LNCaP clone FGC (cell line): Measurements from ENCODE around the gene SHROOM3.

Experiments
- DNase-seq: peaks from one replicate; pipeline ENCODE4 v3.0.0-alpha.2; 2011; ENCODE audit warnings: low read depth
- H3K4me3 ChIP-seq: 2 replicates; pipeline ENCODE4 v1.5.1; 2011; ENCODE audit warnings: mild to moderate bottlenecking, low read depth, low read length, control low read depth
- TF ChIP-seq, protein P1 (sequence below): IDR thresholded peaks from 2 replicates; pipeline ENCODE4 v1.5.1; 2012; ENCODE audit warnings: mild to moderate bottlenecking; ENCODE audit not compliant: control insufficient read depth, insufficient read depth; ENCODE audit errors: extremely low read depth

The SHROOM3 gene

DNA sequence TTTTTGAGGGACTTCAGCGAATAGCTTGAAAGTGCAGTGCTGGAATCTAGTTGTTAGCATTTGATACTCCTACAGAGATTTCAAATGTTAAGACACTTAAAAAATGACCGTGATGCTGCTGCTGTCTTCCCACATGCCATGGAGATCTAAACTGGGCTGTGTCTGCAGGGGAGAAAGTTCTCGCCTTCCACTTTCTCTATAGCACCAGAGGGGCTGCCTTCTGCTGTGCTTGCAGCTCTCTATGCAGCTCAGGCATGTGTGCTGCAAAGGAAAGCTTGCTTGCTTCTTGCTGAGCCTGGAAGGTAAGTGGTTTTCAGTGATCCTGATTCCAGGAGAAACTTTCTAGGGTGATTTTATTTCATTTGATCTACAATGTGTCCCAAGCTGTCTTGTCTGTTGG, 325.2 kb downstream of the SHROOM3 start:
- no peak overlapping the region for H3K4me3 ChIP-seq
- DNase-seq = no peak
- TF ChIP-seq, protein P1, sequence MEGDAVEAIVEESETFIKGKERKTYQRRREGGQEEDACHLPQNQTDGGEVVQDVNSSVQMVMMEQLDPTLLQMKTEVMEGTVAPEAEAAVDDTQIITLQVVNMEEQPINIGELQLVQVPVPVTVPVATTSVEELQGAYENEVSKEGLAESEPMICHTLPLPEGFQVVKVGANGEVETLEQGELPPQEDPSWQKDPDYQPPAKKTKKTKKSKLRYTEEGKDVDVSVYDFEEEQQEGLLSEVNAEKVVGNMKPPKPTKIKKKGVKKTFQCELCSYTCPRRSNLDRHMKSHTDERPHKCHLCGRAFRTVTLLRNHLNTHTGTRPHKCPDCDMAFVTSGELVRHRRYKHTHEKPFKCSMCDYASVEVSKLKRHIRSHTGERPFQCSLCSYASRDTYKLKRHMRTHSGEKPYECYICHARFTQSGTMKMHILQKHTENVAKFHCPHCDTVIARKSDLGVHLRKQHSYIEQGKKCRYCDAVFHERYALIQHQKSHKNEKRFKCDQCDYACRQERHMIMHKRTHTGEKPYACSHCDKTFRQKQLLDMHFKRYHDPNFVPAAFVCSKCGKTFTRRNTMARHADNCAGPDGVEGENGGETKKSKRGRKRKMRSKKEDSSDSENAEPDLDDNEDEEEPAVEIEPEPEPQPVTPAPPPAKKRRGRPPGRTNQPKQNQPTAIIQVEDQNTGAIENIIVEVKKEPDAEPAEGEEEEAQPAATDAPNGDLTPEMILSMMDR = no peak

- DNase-seq = no peak
- TF ChIP-seq, protein P1 = no peak
- H3K4me3 ChIP-seq = no peak overlapping the region
Measured at GRCh38 chr4:76762137-76763130, 327.4 kb downstream of the SHROOM3 start.

DNA sequence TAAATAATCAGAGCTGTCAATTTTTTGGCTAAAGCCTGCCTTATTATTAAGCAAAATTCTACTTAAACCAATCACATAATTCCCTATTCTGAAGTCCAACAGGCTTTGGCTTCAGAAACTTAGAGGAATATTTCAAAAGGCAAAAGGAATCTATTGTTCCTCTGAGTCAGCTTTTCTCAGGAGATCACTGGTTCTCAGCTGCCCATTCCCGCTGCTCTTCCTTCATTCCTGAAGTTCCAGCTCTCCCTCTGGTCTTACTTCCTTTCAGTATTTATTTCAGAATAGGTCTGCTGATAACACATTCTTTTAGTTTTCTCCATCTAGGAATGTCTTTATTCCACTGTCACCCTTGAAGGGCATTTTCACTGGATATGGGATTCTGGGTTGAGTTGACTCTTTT, 329.2 kb downstream of the SHROOM3 start:
- H3K4me3 ChIP-seq = no peak overlapping the region
- TF ChIP-seq, protein P1 = no peak
- DNase-seq = no peak

GRCh38 chr4:76765473-76766183, 330.6 kb downstream of the SHROOM3 start:
- no peak for DNase-seq
- H3K4me3 ChIP-seq = no peak overlapping the region
- TF ChIP-seq, protein P1 = no peak

DNA sequence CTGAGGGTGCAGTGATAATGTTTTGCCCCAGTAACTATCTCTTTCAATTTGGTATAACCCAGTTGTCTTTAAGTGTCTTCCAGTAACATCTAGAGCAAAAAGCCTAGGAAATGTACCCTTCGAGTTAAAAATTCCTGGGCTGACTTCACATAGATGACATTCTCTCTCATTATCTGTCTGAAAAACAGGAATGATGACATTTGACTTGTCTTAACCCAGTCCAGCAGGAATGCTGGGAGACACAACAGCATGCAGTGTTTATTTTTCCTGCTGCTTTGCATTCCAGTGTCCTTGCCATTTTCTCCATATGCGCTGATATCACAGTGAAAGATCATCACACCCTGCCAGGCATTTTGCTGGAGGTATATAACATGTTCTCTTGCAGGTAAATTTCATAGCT, 333.0 kb downstream of the SHROOM3 start:
- H3K4me3 ChIP-seq = no peak overlapping the region
- DNase-seq = peak; percentile 77
- TF ChIP-seq, protein P1 = no peak

- no peak for DNase-seq
- TF ChIP-seq, protein P1 = no peak
- no peak overlapping the region for H3K4me3 ChIP-seq
Measured at GRCh38 chr4:76772498-76773106, 337.6 kb downstream of the SHROOM3 start.
